A673 (cell line): ENCODE measurements around the gene MICALL1.

Source experiments
- CTCF ChIP-seq: fragments of 300-800, 200-600 bp; sonication (generic); conservative IDR thresholded peaks from 2 replicates; pipeline ENCODE4 v1.5.1; 2017; ENCODE audit warnings: low read depth, mild to moderate bottlenecking, antibody characterized with exemption, low read length, moderate library complexity, mixed read lengths
- EZH2 ChIP-seq: fragments of 200-600 bp; sonication (generic); IDR thresholded peaks from 2 replicates; pipeline ENCODE4 v1.6.1; 2017; ENCODE audit warnings: borderline replicate concordance, low read depth, mild to moderate bottlenecking, mixed read lengths, antibody characterized with exemption, low read length; ENCODE audit not compliant: poor library complexity, severe bottlenecking

DNA sequence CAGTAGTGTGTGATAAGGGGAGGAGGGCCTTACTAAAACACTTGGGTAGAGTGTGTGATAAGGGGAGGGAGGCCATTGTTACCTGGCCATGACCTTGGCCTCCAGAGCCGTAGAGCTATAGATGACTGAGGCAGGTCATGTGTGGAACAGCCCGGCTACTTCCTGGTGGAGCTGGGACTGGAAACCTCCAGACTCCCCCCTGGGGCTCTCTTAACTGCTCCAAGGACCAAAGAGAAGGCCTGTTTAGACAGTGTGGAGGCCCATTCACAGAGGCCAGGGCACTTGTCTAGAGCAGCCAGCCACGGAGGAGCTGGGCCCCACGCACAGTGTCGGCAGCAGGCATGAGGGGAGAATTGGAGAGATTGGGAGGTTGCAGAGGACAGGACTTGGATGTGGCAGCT is 12.5 kb upstream of the MICALL1 start:
- TF ChIP-seq CTCF, result no peak
- TF ChIP-seq EZH2, result no peak
